Left ventricle myocardium inferior (tissue), 1 donor: Measurements from ENCODE around the gene CALM3. TPM values are rescaled to one million over a fixed set of nuclear protein-coding genes. Genes with fewer than 3 reads are reported as not detected.

Source experiments
- DNase-seq: peaks from one replicate; pipeline ENCODE4 v3.0.0-alpha.2; 2020
- H3K27ac ChIP-seq: fragments of 200-600 bp; replicated peaks from 2 replicates; pipeline ENCODE4 v1.8.0; 2021
- H3K27me3 ChIP-seq: fragments of 200-600 bp; 2 replicates; pipeline ENCODE4 v1.8.0; 2021; ENCODE audit warnings: low read depth
- H3K36me3 ChIP-seq: fragments of 200-600 bp; 2 replicates; pipeline ENCODE4 v1.8.0; 2021
- H3K4me1 ChIP-seq: fragments of 200-600 bp; 2 replicates; pipeline ENCODE4 v1.8.0; 2021
- H3K4me3 ChIP-seq: fragments of 200-600 bp; 2 replicates; pipeline ENCODE4 v1.8.0; 2021; ENCODE audit warnings: mild to moderate bottlenecking, moderate library complexity
- H3K9me3 ChIP-seq: fragments of 200-600 bp; replicated peaks from 2 replicates; pipeline ENCODE4 v1.8.0; 2021
- CTCF ChIP-seq: fragments of 200-600 bp; IDR thresholded peaks from 2 replicates; pipeline ENCODE4 v1.8.0; 2021; ENCODE audit warnings: antibody characterized with exemption, mild to moderate bottlenecking, borderline replicate concordance
- intact Hi-C: fragments of 100-400 bp; cut with micrococcal nuclease; formaldehyde crosslinking; loops from one replicate; pipeline ENCODE4 v1.11.0; 2022
- total RNA-seq: library from RNA; stranded (reverse); fragmentation: NEBNext Ultra II Directional; extraction: Animal tissue kit (Norgen Biotek cat#: 25700); gene quantifications from one replicate; pipeline ENCODE4 v1.2.1, GENCODE V29; 2021
- donor health status: DM: no; HTN: yes; CAD: no; lungs with severe emphysema.

CALM3 gene
- total RNA-seq, 1 donor from 2014 or later, result 294 TPM

- peaks cover 53% of the 10 kb centered on the region for H3K4me1 ChIP-seq
- H3K9me3 ChIP-seq, result no peaks in the 10 kb centered on the region
- H3K36me3 ChIP-seq, result no peaks in the 10 kb centered on the region
- DNase-seq, result no peak
- intact Hi-C loops, result no loop called here
- no peak overlapping the region for H3K4me3 ChIP-seq
- no peak for TF ChIP-seq CTCF
- H3K27ac ChIP-seq, result peak overlapping the region; percentile 66
- H3K27me3 ChIP-seq, result peaks cover 19% of the 10 kb centered on the region
These were observed 28.5 kb downstream of the CALM3 start for GRCh38 chr19:46629546-46630025.

GRCh38 chr19:46630586-46631205 lies 29.6 kb downstream of the CALM3 start:
- no peaks in the 10 kb centered on the region for H3K36me3 ChIP-seq
- H3K9me3 ChIP-seq, result no peaks in the 10 kb centered on the region
- H3K4me3 ChIP-seq, result no peak overlapping the region
- intact Hi-C loops, result no loop called here
- DNase-seq, result no peak
- H3K4me1 ChIP-seq, result peaks cover 42% of the 10 kb centered on the region
- H3K27me3 ChIP-seq, result peaks cover 26% of the 10 kb centered on the region
- no peak for TF ChIP-seq CTCF
- H3K27ac ChIP-seq, result peak overlapping the region; percentile 27

GRCh38 chr19:46631481-46631880 lies 30.4 kb downstream of the CALM3 start:
- H3K4me1 ChIP-seq, result peaks cover 40% of the 10 kb centered on the region
- intact Hi-C loops, result no loop called here
- peak; percentile 67 for DNase-seq

GRCh38 chr19:46633130-46633529 lies 32.0 kb downstream of the CALM3 start:
- DNase-seq, result no peak
- Histone ChIP-seq H3K4me3 (no peak overlapping the region), H3K9me3 (no peaks in the 10 kb centered on the region), H3K27ac (no peak overlapping the region), H3K27me3 (peaks cover 30% of the 10 kb centered on the region), H3K36me3 (no peaks in the 10 kb centered on the region), H3K4me1 (peaks cover 35% of the 10 kb centered on the region)
- no peak for TF ChIP-seq CTCF
- intact Hi-C loops, result no loop called here

More at GRCh38 chr19:46631481-46631880, 30.4 kb downstream of the CALM3 start:
- peak overlapping the region; percentile 27 for H3K27ac ChIP-seq
- H3K27me3 ChIP-seq, result peaks cover 30% of the 10 kb centered on the region
- H3K36me3 ChIP-seq, result no peaks in the 10 kb centered on the region
- no peak overlapping the region for H3K4me3 ChIP-seq
- TF ChIP-seq CTCF, result no peak
- H3K9me3 ChIP-seq, result no peaks in the 10 kb centered on the region

GRCh38 chr19:46634045-46634655 lies 33.0 kb downstream of the CALM3 start:
- peaks cover 30% of the 10 kb centered on the region for H3K27me3 ChIP-seq
- H3K36me3 ChIP-seq, result no peaks in the 10 kb centered on the region
- intact Hi-C loops, result no loop called here
- H3K27ac ChIP-seq, result no peak overlapping the region
- peak overlapping the region; percentile 58 for H3K4me3 ChIP-seq
- no peak for TF ChIP-seq CTCF
- H3K4me1 ChIP-seq, result peaks cover 45% of the 10 kb centered on the region
- DNase-seq, result peak; percentile 65
- no peaks in the 10 kb centered on the region for H3K9me3 ChIP-seq
